Diencephalon (tissue), 1 donor: ENCODE measurements around the gene OR5AN1. TPM values are rescaled to one million over a fixed set of nuclear protein-coding genes. Genes with fewer than 3 reads are reported as not detected.

Source experiments
- total RNA-seq: library from RNA; depleted of rRNA; stranded (reverse); fragments of >200 nt; gene quantifications from one replicate; pipeline ENCODE4 v1.2.3, GENCODE V29; 2014

Gene OR5AN1, protein sequence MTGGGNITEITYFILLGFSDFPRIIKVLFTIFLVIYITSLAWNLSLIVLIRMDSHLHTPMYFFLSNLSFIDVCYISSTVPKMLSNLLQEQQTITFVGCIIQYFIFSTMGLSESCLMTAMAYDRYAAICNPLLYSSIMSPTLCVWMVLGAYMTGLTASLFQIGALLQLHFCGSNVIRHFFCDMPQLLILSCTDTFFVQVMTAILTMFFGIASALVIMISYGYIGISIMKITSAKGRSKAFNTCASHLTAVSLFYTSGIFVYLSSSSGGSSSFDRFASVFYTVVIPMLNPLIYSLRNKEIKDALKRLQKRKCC
- total RNA-seq: not detected

DNA sequence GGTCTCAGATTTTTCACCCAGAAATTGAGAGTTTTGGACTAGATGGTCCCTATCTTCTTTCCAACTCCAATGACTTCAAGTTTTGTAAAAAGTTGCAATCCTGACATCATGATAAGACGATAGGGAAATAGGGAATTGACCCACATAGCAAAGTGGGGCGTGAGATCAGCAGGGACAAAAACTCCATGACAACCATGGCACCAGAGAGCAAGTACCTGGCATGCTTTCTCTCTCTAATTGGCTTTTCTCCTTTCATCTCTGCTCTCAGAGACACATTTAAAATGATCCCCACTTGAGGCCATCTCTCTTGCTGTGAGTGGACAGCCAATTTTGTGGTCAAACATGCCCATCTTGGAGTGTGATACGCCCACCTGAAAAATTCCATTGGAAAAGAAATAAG is at the start of gene OR5AN1:
Gene OR5AN1 (plus strand): TSS at position 301 of the 400 bp plus-strand sequence. CDS start 5,564 bp downstream, outside the sequence.

Other genes with a start within 250 kb of the OR5AN1 start
- gene FAM111A, start 216.0 kb upstream of the OR5AN1 start, total RNA-seq: 15.7 TPM
- 52.4 TPM for gene DTX4, start 186.8 kb upstream of the OR5AN1 start, total RNA-seq
- gene MPEG1, start 146.0 kb upstream of the OR5AN1 start, total RNA-seq: 3.0 TPM
- not detected for gene OR5A2, start 67.5 kb downstream of the OR5AN1 start, total RNA-seq
- not detected for gene OR5A1, start 77.6 kb downstream of the OR5AN1 start, total RNA-seq
- gene OR4D6, start 98.1 kb downstream of the OR5AN1 start, total RNA-seq: not detected
- not detected for gene OR4D10, start 114.4 kb downstream of the OR5AN1 start, total RNA-seq
- not detected for gene OR4D11, start 144.7 kb downstream of the OR5AN1 start, total RNA-seq
- gene OR4D9, start 152.6 kb downstream of the OR5AN1 start, total RNA-seq: not detected